NCI-H1436 (cell line): ENCODE data around the gene MYL9.

Experiments used
- DNase-seq: peaks from one replicate; lab custom pipeline; 2025; lab: John Stamatoyannopoulos, UW

MYL9 gene

DNA sequence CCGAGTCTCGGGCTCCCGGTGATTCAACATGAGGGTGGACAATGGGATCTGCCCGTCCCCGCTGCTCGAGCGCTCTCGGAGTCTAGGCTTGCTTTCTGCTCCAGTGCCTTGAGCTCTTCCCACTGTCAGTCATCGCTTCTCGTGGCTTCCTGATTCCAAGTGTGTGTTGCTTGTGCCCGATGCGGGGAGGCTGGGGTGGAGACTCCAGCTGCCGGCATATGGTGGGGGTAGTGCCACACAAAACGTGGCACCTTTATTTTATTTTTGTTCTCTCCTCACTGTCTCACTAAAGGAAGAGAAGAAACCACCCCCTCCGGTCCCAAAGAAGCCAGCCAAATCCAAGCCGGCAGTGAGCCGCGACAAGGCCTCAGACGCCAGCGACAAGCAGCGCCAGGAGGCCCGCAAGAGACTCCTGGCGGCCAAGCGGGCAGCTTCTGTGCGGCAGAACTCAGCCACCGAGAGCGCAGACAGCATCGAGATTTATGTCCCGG, 14.8 kb upstream of the MYL9 start:
- DNase-seq = no peak

DNA sequence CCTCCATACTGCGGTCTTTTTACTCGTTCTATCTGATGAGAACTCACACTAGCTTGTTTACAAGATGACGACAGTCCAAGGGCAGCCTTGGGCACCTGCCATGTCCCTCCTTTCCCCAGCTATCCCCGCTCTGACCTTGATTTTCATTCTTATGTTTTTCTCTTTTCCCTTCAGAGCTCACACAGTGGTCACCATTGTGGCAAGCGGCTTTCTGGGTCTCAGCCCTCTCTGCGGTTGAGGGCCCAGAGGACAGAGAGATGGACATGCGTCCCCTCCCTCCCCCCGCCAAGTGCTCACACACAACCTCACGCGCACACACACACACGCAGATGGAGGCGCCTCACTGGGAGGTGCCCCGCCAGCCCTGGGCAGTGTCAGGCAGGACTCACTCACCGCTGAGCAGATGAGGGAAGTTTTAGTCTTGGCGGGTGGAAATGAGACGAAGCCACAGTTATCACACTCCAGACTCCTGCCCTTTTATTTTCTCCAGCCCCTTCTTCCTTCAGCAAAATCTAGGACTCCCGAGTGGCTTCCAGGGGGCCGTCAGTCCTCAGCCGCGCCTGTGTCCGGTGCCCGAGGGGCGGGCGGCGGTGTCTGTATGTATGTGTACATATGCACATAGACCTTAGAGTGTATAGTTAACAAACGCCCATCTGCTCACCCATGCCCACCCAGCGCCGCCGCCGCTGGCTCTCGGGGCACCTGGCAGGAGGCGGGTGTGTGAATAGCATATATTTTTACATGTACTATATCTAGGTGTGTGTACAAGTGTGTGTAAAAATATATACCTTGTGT, 13.8 kb upstream of the MYL9 start:
- DNase-seq = no peak

DNA sequence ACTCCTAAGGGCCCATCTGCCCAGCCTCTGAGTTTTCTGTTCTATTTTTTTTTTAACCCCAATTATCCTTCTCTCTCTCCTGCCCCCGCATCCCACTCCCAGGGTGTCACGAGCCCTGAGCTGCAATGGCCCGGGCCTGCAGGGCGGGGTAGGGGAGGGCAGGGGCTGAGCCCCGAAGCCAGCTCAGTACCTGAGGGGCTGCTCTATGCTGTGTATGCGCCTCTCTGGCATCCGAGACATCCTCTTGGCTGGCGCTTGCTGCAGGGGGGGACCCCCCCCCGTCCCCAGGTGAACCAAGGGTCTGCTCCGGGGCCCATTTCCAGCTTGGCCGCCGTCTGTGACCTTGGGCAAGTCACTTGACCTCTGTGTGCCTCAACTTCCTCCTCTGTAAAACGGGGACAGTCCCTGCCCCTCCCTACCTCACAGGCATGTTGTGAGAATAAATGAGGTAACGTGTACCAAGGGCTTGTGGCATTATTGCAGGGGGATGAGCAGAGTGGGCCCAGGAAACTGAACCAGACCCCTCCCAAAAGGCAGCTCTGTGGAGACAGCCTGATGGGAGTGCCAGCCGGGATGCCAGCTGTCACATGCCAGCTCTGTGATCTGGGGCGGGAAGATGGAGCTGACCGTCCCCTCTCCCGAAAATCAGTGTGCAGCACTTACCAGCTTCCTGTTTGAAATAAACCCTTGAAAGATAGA, 13.0 kb upstream of the MYL9 start:
- DNase-seq = no peak

DNA sequence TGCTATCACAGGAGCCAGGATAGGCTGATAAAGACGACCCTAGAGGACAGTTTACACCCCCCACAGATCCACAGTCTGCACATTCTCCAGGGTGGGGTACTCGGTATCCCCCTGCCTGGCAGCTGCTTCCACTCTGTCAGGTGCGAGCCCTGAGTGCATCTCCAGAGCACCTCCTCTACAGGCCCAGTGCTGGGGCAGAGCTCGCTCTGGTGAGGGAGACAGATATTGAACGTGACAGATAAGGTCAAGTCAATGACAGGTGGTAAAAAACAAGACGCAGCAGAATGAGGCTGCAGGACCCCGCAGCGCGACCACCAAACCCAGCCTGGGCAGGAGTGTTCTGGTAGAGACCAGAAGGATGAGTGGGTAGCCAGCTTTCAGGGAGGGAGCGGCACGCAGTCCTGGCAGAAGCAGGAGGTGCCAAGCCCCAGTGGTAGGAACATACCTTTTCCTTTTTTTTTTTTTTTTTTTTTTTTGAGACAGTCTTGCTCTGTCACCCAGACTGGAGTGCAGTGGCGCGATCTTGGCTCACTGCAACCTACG, 12.4 kb upstream of the MYL9 start:
- DNase-seq = no peak

DNA sequence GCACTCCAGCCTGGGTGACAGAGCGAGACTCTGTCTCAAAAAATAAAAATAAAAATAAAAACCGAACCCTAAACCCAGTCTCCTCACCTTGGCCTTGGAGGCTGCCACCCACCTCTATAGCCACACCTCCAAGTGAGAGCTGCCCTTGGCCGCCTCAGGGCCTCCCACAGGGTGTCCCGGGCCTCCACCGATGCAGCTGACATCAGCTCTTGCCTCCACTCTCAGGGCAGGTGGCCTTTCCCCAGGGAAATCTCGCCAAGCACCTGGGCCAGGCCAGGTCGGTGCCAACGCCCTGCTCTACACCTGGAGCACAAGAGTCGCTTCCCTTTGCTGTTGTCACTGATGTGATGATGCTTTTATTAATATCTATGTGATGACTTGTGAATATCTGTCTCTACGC, 8.9 kb upstream of the MYL9 start:
- peak; percentile 1 for DNase-seq

DNA sequence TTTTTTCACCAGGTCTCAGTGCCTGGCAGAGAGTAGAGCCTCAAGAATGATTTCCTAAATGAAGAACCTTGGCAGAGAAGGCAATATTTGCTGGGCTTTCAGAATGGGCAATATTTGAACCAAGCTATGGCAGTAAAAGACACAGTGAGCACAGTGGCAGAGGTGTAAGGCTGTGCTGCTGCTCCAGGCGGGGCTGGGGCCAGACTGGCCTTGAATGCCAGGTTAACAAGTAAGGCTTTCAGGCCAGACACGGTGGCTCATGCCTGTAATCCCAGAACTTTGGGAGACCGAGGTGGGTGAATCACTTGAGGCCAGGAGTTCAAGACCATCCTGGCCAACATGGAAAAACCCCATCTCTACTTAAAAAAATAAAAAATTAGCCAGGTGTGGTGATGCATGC, 8.5 kb upstream of the MYL9 start:
- no peak for DNase-seq

DNA sequence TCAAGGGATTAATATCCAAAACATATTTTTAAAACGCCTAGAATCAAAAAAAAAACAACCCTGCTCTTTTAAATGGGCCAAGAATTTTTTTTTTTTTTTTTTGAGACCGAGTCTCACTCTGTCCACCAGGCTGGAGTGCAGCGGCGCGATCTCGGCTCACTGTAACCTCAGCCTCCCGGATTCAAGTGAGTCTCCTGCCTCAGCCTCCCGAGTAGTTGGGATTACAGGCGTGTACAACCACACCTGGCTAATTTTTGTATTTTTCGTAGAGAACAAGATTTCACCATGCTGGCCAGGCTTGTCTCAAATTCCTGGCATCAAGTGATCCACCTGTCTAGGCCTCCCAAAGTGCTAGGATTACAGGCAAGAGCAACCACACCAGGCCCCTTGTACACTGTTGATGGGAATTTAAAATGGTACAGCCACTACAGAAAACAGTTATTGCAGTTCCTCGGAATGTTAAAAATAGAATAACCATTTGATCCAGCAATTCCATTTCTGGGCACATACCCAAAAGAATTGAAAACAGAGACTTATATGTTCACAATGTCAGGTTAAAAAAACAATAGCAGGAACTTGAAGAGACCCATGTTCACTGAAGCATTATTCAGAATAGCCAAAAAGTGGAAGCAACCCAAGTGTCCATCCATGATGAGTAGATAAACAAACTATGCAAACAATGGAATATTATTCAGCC, 3.1 kb upstream of the MYL9 start:
- DNase-seq = no peak

DNA sequence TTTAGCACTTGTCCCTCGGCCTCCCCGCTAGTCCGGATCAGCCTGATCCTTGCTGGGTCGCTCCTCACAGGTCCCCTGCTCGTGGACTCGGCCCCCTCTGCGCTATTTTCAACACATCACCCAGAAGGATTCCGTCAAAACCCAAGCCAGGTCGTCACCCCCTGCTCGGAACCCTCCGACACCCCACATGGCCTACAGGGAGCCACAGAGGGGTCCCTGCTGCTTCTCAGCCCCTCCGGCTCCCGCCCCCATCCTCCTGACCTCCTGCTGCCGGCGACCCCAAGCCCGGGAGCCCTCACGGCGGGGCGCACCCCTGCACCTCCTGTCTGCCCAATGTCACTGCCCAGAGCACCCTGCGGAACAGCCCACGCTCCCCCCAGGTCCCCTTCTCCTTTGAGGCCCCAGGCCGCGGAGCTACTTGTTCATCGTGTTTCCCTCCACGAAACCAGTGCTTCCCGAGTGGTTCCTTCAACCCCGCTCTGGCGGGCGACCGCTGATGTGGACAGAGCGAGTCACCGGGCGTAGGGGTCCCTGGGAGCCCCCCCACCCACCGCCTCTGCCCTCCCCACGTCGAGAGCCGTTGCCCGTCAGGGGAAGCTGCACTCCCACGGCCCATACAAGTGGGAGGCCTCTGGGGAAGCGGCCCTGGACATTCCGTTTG, 638 bp upstream of the MYL9 start:
- no peak for DNase-seq

DNA sequence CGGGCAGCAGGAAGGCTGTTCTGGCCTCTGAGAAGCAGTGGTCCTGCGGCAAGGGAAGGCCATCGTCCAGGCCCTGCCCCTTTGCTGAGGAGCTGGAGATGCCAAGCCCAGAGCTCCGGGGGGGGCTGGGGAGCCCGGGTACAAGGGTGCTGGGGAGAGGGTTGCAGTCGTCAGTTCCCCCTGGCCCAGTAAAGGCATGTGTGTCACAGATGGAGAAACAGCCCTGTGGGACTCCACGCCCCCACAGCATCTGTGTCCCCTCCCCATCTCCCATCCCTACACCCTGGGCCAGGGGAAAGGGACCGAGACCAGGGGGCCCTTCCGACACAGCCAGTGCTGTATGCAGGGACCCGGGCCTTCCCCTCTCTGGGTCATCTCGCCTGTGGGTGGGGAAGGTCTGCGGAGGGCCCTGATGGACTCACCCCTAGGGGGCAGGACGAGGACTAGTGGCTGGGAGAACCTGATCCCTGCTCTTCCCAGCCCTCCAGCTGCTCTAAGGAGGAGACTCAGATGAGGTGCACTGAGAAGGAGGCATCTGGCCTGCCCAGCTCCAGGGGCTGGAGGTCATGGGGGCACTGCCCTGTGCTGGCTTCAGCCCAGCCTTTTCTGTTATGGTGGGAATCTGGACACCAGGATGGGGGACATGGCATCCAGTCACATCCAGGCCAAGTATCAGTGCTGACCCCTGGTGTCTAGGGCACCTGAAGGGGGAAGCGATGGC, 609 bp downstream of the MYL9 start:
- DNase-seq = no peak

DNA sequence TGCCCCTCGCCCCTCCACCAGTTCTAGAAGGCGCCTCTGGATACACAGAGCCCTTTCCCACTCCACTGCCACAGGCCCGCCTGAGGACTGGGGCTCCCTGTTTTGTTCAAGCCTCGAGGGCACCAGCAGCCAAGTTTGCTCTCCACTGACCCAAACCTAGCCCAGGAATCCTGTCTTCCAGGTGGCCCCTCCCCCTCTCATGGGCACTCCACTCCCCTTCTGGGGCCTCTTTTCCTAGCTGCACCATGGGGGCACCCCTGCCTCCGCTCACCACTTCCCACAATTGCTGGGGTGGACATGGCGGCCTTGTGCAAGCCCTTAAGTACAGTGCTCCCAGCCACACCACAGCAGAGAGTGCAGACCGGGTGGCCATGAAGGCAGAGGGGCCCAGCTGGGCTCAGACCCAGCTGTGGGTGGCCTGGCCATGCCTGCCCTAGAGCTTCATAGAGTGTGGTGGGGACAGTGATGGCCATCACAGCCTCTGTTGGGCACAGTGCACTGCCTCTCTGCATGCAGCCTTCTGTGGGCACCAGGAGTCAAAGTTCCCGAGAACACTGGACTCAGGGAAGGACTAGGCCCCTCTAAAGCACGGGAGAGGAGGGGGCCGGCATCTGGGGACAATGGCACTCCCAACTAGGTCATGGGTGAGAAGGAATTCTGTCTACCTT, 1.3 kb downstream of the MYL9 start:
- DNase-seq = no peak

DNA sequence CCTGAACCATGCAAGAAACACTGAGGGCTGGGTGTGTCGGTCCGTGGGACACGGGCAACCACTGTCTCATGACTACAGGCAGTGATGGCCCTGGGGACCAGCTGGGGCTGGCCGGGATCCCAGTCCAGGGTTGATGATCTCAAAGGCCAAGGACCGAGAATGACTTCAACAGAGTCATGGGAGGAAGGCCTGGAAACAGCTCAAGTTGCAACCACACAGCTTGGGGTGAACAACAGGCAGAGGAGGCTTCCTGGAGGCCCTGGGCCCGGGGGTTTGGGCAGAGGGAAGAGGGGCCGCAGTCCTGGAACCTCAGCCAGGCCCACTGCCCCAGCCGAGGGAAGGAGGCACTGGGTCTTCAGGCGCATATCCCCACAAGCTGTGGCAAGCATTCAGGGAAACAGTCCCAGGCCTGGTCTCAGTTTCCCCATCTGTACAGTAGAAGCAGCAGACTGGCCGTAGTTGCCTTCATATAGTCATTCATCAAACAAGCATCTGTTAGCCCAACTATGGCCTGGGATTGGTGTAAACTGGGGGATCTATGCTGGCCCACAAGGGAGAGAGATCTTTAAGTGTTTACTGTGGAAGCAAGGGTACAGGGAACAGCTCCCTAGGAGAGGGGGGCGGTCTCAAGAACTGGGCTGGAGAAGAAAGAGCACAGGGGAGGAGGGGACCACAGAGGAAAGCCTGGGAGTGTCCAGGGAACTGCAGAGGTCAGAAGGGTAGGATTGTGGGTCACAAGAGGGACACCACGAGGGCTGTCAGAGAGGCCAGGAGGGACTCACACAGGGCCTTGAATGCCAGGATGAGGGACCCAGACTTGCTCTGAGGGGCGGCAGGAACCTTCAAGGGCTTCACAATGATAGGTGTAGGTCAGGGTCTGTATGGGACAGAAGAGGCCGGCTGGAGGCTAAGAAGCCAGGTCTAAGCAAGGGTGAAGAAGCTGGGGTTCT, 2.1 kb downstream of the MYL9 start:
- no peak for DNase-seq

DNA sequence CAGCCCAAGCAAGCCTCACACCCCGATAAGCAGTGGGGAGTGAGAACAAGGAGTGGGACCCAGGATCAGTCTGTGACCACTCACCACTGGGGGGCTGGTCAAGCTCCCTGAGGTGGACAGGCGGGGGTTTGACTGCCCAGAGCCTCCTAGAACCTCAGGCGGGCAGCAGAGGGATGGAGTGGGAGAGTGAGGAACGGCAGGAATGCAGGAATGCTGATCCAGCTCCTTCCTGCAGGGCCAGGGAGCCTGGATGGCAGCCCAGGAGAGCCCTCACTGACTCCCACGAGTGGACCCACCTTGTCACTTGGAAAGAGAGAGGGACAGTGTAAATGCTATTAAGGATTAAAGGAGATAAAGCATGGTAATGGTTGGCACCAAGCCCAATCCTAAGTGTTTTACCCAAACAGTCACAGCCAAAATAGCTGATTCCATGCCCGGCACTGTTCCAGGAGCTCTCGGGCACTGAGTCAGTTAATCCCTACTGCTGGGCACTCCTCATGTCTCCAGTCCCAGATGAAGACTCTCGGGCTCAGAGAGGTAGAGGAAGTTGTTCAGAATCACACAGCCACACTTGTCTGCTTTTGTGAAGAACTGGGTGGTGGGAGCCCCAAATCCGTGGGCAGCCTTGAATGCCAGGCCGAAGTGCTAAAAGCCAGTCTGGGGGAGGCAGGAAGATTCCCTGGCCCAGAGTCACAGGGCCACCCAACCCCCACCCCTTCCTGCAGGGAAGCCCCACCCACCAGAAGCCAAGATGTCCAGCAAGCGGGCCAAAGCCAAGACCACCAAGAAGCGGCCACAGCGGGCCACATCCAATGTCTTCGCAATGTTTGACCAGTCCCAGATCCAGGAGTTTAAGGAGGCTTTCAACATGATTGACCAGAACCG, 3.1 kb downstream of the MYL9 start:
- no peak for DNase-seq

DNA sequence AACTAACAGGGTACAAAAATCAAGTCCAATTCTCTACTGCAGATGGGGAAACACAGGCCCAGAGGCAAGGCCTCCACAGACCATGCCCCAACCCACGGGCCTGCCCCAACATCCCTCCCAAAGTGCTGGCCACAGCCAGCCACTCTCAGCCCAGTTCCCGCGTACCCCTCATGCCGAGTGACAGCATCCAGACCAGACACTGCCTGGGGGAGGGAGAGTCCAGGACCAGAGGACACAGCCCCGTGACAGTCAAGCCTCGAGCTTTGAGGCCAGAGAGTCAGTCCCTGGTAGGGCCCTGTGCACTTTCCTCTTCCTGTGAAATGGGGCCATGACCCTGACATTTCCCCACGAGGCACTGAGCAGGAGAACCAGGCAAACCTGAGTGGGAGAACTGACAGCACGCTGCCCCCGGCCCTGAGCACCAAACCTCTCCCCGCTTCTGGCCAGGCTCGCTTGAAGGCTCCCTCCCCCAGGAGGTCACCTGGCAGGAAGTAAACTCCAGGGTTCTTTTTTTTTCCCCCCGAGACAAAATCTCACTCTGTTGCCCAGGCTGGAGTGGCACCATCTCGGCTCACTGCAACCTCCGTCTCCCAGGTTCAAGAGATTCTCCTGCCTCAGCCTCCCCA, 4.9 kb downstream of the MYL9 start:
- no peak for DNase-seq

DNA sequence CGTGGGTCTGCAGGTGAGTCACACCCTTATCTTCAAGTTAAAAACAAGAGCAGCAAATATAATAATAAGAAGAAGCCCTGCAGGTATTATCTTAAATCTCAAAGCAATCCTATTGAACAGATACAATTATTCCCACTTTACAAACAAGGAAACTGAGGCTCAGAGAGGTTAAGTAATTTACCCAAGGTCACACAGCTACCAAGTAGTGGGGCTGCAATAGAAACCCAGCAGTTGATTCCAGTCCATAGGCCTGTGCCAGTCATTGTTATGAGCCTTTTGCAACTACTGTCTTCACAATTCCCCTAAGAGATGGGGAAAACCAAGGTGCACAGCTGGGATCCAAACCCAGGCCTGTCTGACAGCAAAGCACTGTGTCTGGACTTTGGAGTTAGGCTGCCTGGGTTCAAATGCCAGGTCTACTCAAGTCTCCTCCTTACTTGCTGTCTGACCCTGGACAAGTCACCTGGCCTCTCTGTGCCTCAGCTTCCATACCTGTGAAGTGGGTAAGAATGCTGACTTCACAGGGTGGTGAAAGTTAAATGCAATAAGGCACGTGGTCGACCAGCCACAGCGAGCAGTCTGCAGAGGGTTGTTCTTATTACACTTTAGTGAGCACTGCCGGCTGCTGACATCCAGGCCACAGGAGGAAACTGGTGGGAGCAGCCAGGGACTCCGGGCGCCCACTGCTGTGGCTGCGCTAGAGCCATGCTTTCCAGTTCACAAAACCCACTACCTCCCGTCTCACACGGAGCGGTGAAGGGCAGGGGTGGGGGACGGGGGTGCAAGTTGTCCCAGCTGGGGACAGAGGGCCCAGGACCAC, 6.1 kb downstream of the MYL9 start:
- DNase-seq = no peak

DNA sequence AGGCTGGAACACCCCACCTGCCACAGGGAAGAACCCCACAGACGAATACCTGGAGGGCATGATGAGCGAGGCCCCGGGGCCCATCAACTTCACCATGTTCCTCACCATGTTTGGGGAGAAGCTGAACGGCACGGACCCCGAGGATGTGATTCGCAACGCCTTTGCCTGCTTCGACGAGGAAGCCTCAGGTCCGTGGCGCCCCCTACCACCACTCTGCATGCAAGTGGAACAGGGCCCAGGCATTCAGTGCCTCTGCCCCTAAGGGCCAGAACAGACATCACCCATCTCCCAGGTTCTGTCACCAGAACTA, 6.6 kb downstream of the MYL9 start:
- DNase-seq = no peak

DNA sequence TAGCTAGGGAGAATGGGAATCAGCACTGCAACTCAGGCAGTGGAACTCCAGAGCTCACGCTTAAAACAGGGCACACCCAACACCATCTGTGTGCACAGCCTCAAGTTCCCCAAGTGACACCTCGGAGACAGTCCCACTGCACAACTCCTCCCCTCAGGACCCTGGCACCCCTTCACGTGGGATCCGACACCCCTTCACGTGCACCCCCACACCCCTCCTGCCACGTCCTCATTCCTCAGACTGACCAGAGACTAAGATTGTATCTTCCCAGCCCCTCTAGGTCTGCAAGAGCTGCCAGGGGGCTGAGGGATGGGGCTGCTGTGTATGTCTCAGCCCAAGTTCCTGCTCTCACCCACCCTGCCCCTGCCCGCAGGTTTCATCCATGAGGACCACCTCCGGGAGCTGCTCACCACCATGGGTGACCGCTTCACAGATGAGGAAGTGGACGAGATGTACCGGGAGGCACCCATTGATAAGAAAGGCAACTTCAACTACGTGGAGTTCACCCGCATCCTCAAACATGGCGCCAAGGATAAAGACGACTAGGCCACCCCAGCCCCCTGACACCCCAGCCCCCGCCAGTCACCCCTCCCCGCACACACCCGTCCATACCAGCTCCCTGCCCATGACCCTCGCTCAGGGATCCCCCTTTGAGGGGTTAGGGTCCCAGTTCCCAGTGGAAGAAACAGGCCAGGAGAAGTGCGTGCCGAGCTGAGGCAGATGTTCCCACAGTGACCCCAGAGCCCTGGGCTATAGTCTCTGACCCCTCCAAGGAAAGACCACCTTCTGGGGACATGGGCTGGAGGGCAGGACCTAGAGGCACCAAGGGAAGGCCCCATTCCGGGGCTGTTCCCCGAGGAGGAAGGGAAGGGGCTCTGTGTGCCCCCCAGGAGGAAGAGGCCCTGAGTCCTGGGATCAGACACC, 7.6 kb downstream of the MYL9 start:
- DNase-seq = no peak

DNA sequence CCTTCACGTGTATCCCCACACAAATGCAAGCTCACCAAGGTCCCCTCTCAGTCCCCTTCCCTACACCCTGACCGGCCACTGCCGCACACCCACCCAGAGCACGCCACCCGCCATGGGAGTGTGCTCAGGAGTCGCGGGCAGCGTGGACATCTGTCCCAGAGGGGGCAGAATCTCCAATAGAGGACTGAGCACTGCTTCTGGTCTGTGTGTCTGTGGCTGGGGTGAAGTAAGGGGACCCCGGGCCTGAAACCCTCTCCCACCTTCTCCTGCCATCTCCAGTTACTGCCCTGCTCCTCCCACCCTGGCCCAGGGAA, 8.3 kb downstream of the MYL9 start:
- DNase-seq = no peak
